AG09319 (cell line): Measurements from ENCODE around the gene CCL20.

ENCODE experiments used
- DNase-seq: peaks from one replicate; pipeline ENCODE4 v3.0.0-alpha.2; 2010; ENCODE audit warnings: low read depth; ENCODE audit errors: extremely low read depth
- CTCF ChIP-seq: IDR thresholded peaks from 2 replicates; pipeline ENCODE4 v1.5.1; 2011; ENCODE audit warnings: low read depth, mild to moderate bottlenecking, inconsistent platforms, low read length, moderate library complexity

Gene CCL20

GRCh38 chr2:227823922-227824321 lies 10.3 kb downstream of the CCL20 start:
- DNase-seq: no peak
- no peak for TF ChIP-seq CTCF

- no peak for TF ChIP-seq CTCF
- DNase-seq: no peak
Measured at GRCh38 chr2:227824711-227825110, 11.1 kb downstream of the CCL20 start.

- TF ChIP-seq CTCF: no peak
- no peak for DNase-seq
Measured at GRCh38 chr2:227826019-227826521, 12.4 kb downstream of the CCL20 start.

- no peak for TF ChIP-seq CTCF
- DNase-seq: no peak
Measured at GRCh38 chr2:227826563-227826962, 12.9 kb downstream of the CCL20 start.

- DNase-seq: no peak
- TF ChIP-seq CTCF: no peak
Measured at GRCh38 chr2:227827143-227827542, 13.5 kb downstream of the CCL20 start.

GRCh38 chr2:227828477-227828912 lies 14.9 kb downstream of the CCL20 start:
- no peak for TF ChIP-seq CTCF
- DNase-seq: no peak

GRCh38 chr2:227829337-227829736 lies 15.7 kb downstream of the CCL20 start:
- TF ChIP-seq CTCF: no peak
- DNase-seq: no peak
